Activated CD8-positive, alpha-beta T cell treated with anti-CD3 and anti-CD28 coated beads for 36 hours (primary cell): ENCODE measurements around the gene ALDH1A2. TPM values are rescaled to one million over a fixed set of nuclear protein-coding genes. Genes with fewer than 3 reads are reported as not detected.

Experiments used
- ATAC-seq: fragments of 200-7000 bp; cut with Tn5 transposase; one replicate; pipeline ENCODE4 v1.10.0; 2021; ENCODE audit warnings: mild to moderate bottlenecking, moderate library complexity
- CTCF ChIA-PET: fragments of 350-600 bp; sonication (Branson Sonifier 250); formaldehyde crosslinking; loops from one replicate; lab custom pipeline; 2021; ENCODE audit warnings: antibody characterized with exemption; lab: Charles Lee
- POLR2A ChIA-PET: fragments of 350-600 bp; sonication (Branson Sonifier 250); formaldehyde crosslinking; loops from one replicate; lab custom pipeline; 2021; ENCODE audit warnings: antibody characterized with exemption; lab: Charles Lee
- DNase-seq: peaks from one replicate; pipeline ENCODE4 v3.0.0-alpha.2; 2020
- H3K27ac Mint-ChIP-seq: one replicate; pipeline ENCODE4 v1.8.0; 2021; ENCODE audit warnings: mild to moderate bottlenecking, mixed read lengths
- H3K27me3 Mint-ChIP-seq: one replicate; pipeline ENCODE4 v1.8.0; 2021; ENCODE audit warnings: mixed read lengths
- H3K36me3 Mint-ChIP-seq: one replicate; pipeline ENCODE4 v1.8.0; 2021; ENCODE audit warnings: low read depth, mixed read lengths
- H3K4me1 Mint-ChIP-seq: one replicate; pipeline ENCODE4 v1.8.0; 2021; ENCODE audit warnings: low read depth, mixed read lengths
- H3K4me3 Mint-ChIP-seq: one replicate; pipeline ENCODE4 v1.8.0; 2021; ENCODE audit warnings: mild to moderate bottlenecking, moderate library complexity, mixed read lengths
- H3K9me3 Mint-ChIP-seq: one replicate; pipeline ENCODE4 v1.8.0; 2021; ENCODE audit warnings: mixed read lengths
- CTCF ChIP-seq: fragments of 200-600 bp; IDR thresholded peaks from one replicate; pipeline ENCODE4 v1.8.0; 2022; ENCODE audit warnings: antibody characterized with exemption, mild to moderate bottlenecking
- intact Hi-C: fragments of 100-400 bp; cut with micrococcal nuclease; formaldehyde crosslinking; loops from one replicate; pipeline ENCODE4 v1.10.0; 2022
- total RNA-seq, 2 experiments: library from RNA; stranded (reverse); gene quantifications; one replicate each; pipeline ENCODE4 v1.2.3, GENCODE V29; 2021

Gene ALDH1A2
- total RNA-seq, 2 experiments from 2014 or later = 0.47 to 1.4 TPM

GRCh38 chr15:57947282-57947681, 118.2 kb downstream of the ALDH1A2 start:
- no peak for ATAC-seq
- Mint-ChIP-seq H3K4me1 (no peaks in the 10 kb centered on the region), H3K9me3 (no peaks in the 10 kb centered on the region), H3K4me3 (no peak overlapping the region), H3K36me3 (no peaks in the 10 kb centered on the region), H3K27ac (no peak overlapping the region), H3K27me3 (peaks cover 9% of the 10 kb centered on the region)
- TF ChIP-seq CTCF = no peak
- ChIA-PET CTCF (interaction anchor here (1.0 to 1.1 kb wide), 2 partner anchors 86 to 124 kb away, joined by 3 read pairs; no protein-coding TSS in a partner anchor), POLR2A (no interaction called here)
- DNase-seq = no peak
- intact Hi-C loops = no loop called here

- POLR2A ChIA-PET = no interaction called here
- ATAC-seq (no peak), DNase-seq (no peak)
- Mint-ChIP-seq H3K27me3 (peaks cover 10% of the 10 kb centered on the region), H3K4me3 (no peak overlapping the region), H3K36me3 (no peaks in the 10 kb centered on the region), H3K4me1 (no peaks in the 10 kb centered on the region), H3K27ac (no peak overlapping the region), H3K9me3 (no peaks in the 10 kb centered on the region)
- CTCF ChIA-PET = no interaction called here
- intact Hi-C loops = no loop called here
- TF ChIP-seq CTCF = no peak
Observed at GRCh38 chr15:57946491-57947048, 118.9 kb downstream of the ALDH1A2 start.

GRCh38 chr15:57945616-57946015, 119.9 kb downstream of the ALDH1A2 start:
- CTCF ChIA-PET = no interaction called here
- no peak overlapping the region for H3K27ac Mint-ChIP-seq
- no peaks in the 10 kb centered on the region for H3K9me3 Mint-ChIP-seq
- H3K27me3 Mint-ChIP-seq = peaks cover 12% of the 10 kb centered on the region
- no peak overlapping the region for H3K4me3 Mint-ChIP-seq
- intact Hi-C loops = no loop called here
- no peak for TF ChIP-seq CTCF
- no peaks in the 10 kb centered on the region for H3K4me1 Mint-ChIP-seq
- POLR2A ChIA-PET = no interaction called here
- ATAC-seq (no peak), DNase-seq (no peak)
- H3K36me3 Mint-ChIP-seq = no peaks in the 10 kb centered on the region

- H3K36me3 Mint-ChIP-seq = no peaks in the 10 kb centered on the region
- TF ChIP-seq CTCF = no peak
- peaks cover 18% of the 10 kb centered on the region for H3K27me3 Mint-ChIP-seq
- CTCF ChIA-PET = no interaction called here
- ATAC-seq (no peak), DNase-seq (no peak)
- no peak overlapping the region for H3K4me3 Mint-ChIP-seq
- H3K4me1 Mint-ChIP-seq = no peaks in the 10 kb centered on the region
- POLR2A ChIA-PET = no interaction called here
- no peaks in the 10 kb centered on the region for H3K9me3 Mint-ChIP-seq
- H3K27ac Mint-ChIP-seq = no peak overlapping the region
- intact Hi-C loops = no loop called here
Observed at GRCh38 chr15:57943754-57944420, 121.6 kb downstream of the ALDH1A2 start.

GRCh38 chr15:57943171-57943570, 122.3 kb downstream of the ALDH1A2 start:
- Mint-ChIP-seq H3K4me1 (no peaks in the 10 kb centered on the region), H3K9me3 (no peaks in the 10 kb centered on the region), H3K4me3 (no peak overlapping the region), H3K36me3 (no peaks in the 10 kb centered on the region), H3K27ac (no peak overlapping the region), H3K27me3 (peaks cover 25% of the 10 kb centered on the region)
- DNase-seq (no peak), ATAC-seq (no peak)
- intact Hi-C loops = no loop called here
- TF ChIP-seq CTCF = no peak
- CTCF ChIA-PET = interaction anchor here (0.6 kb wide), 1 partner anchor 193 kb away, joined by 3 read pairs; no protein-coding TSS in a partner anchor
- POLR2A ChIA-PET = no interaction called here
